Measurements from ENCODE around the gene ATP12A.

Gene ATP12A

DNA sequence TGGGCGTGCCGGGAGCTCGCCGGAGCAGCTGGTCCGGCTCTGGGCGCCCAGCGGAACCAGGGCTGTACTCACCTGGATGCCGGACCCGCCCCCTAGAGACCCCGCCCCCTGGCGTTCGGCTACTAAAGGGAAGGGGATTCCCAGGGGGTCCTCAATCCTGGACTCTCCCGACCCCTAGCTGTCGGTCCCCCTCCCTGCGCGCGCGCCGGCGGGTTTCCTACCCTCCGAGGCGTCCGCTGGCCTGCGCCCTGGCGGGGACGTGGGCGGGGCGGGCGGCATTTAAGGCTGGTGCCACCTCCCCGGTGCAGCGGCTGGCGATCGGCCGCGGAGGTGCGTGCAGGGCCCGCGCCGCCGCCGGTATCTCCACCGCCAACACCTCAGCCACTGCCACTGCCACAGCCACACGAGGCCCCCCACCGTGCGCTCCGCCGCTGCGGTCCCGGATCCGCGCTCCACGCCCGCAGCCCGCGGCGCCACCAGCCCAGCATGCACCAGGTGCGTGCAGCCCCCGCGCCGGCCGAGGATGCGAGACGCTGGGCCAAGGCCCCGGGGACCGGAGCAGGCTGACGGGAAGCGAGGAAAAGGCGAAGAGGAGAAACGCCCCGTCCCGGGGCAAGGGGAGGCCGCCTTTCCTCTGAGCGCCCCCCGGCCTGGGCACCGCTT, at the start of gene ATP12A:
Gene ATP12A, plus strand, starts transcription at position 151 of the 663 bp plus-strand sequence. Its CDS starts 336 bp downstream, at position 487.
- no peak for DNase-seq

GRCh38 chr13:24630851-24631620, 49.2 kb upstream of the ATP12A start:
- DNase-seq, result no peak

DNA sequence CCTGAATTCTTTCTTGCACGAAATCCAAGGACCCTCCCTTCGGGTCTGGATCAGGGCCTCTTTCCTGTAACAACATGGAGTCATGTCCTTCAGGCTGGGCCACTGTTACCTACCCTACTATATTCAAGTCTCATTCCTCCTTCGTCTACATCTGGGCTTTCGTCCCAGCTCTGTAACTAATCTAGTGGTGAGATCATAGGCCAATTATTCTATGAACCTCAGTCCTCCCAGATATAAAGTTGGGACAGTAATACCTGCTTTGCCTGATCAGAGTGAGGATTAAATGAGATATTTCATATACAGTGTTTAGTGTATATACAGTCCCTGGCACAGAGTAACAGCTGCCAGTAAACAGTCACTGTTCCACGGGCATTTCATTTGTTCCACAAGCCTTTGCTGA, 48.3 kb upstream of the ATP12A start:
- DNase-seq, result no peak

DNA sequence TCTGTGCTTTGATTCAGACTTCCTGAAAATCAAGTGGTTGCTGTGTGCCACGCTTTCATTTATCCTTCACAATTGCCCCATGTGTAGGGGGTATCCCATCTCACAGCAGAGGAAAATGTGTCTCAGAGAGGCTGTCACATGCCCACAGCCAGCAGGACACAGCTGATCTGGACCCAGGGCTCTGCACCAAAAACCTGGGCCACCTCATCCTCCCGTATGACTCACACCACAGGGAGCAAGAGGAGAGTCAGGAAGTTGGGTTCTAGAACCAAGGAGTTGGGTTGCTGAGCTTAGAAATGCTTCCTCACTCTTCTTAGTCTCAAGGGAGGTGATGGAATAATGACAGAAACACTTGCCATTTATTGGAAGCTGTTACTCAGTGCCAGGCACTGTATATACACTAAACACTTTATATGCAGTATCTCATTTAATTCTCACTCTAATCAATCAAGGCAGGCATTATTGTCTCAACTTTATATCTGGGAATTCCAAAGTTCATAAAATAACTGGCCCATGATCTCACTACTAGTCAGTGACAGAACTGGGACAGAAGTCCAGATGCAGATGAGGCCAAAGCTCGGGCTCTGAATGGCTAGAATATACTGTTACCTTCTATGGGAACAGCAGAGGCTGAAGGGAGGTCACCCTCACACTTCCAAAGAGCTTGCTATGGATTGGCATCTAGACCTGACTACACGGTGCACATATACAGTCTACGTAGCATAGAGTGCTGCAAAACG, 47.7 kb upstream of the ATP12A start:
- no peak for DNase-seq

- DNase-seq, result no peak
These were observed 43.4 kb upstream of the ATP12A start for GRCh38 chr13:24636776-24637175.

- no peak for DNase-seq
These were observed 42.1 kb upstream of the ATP12A start for GRCh38 chr13:24638096-24638495.

- no peak for DNase-seq
These were observed 39.5 kb upstream of the ATP12A start for GRCh38 chr13:24640752-24641151.

GRCh38 chr13:24642219-24642618, 38.0 kb upstream of the ATP12A start:
- no peak for DNase-seq

DNA sequence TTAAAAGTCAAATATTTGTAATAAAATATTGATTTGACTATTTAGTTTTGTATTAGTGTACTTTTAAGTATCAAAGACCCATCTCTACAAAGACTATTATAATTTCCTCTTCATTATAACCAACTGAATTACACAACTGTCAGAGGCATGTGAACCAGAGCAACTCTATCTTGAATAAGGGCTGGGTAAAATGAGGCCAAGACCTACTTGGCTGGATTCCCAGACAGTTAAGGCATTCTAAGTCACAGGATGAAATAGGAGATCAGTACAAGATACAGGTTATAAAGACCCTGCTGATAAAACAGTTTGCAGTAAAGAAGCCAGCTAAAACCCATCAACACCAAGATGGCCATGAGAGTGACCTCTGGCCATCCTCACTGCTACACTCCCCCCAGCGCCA, 36.2 kb upstream of the ATP12A start:
- no peak for DNase-seq

DNA sequence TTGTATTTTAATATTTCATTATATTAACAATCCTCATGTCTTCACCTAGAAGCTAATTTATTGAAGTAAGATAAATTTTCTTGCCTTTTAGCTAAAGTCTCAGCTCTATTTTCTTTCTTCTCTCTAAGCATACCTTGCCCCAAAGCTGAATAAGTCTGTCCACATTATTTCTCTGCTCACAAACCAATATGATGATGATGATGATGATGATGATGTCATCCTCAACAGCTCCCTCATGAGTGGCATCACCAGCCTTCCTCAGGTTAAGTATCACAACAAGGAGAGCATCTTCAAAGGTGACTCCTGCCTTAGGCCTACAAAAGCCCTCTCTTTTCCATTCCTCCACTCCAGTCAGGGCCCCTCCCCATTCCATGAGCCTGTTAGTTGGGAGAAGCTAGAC, 31.9 kb upstream of the ATP12A start:
- DNase-seq, result no peak

DNA sequence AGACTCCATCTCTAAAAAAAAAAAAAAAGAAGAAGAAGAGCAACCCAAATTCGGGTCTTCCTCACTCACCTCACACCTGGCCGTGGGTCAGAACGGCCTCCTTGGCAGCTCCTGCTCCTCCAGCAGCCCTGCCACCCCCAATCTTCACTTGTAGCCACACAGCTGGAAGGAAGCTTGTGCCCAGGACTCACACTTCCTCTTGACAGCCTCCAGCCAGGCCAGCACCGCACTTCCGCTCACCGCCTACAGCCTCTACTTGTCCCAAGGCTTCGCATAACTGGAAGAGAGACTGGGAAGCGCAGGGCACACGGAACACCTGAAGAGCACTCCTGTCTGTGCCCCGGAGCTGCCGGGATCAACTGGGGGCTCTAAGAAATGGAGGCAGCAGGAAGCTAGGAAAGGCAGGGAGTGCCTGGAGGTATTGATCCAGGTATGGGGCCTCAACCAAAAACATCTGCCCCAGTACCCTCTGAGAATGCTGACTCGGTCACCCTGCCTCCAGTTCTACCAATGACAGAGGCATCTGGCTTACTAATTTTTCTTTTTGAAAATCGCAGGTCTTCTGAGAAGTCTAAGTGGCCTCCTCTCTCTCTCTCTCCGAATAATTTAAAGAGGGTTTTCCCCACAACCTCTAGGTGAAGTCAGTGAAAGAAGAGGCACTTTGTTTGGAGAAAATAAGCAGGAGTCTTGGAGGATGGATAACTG, 31.1 kb upstream of the ATP12A start:
- DNase-seq, result no peak

GRCh38 chr13:24649688-24650043, 30.5 kb upstream of the ATP12A start:
- DNase-seq, result no peak

DNA sequence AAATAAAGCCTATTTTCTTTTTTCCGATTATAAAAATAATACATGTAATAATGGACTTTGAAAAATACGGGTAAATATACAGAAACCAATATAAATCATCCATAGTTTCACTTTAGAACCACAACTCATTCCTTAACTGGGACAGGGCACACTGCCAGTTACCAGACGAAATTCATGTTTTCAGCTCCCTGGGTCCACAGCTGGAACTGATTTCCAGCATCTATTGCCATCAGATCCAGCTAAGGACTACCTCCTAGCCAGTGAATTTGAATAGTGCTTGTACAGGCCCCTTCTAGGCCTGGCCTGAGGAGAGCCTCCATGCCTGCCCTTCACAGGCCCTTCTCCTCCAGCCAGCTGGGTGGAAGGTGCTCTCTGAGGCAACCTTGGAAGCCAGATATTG, 30.0 kb upstream of the ATP12A start:
- no peak for DNase-seq

DNA sequence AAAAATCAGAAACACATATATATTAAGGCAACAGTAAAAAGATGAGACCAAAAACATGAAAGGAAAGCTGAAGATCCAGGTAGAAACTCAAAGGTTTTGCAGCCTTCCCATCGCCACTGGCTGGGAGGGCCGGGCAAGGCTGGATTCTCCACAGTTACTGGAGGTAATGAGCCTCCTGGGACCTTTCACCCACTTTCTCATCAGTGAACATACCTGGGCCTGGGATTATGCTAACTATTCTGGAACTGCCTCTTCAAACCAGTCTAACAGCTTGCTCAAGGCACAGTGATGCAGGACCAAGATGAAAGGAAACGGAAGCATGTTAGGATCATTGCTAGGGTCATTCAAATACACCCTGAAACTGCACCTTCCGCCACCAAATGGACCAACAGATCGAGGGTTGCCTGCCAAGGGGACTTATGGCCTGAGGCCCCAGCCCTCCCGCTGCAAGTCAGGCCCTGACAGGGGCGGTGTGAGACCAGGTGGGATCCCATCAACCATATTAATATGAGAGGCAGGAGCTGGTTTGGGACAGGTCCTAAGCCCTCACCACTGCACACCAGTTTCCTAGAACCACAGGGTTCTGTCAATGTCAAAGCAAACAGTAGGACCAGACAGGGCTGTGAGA, 28.4 kb upstream of the ATP12A start:
- no peak for DNase-seq

- DNase-seq, result no peak
These were observed 27.8 kb upstream of the ATP12A start for GRCh38 chr13:24652359-24652758.

DNA sequence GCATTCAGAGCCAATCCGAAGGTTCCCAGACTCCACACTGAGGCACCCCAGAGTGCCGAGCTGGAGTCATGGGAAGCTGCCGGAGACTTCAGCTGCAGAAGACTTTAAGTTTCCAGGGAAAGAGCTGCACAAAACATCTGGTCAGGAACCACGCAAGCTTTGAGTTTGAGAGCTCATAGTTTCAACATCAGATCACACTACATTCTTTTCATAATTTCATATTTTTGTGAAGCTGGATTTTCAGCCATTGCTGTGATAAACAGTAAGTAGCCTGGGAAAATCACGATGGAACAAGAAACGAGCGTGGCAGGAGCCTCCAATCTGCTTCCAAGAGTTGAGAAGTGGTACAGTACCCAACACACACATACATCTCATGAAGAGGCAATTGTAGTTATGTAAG, 25.5 kb upstream of the ATP12A start:
- DNase-seq, result no peak

DNA sequence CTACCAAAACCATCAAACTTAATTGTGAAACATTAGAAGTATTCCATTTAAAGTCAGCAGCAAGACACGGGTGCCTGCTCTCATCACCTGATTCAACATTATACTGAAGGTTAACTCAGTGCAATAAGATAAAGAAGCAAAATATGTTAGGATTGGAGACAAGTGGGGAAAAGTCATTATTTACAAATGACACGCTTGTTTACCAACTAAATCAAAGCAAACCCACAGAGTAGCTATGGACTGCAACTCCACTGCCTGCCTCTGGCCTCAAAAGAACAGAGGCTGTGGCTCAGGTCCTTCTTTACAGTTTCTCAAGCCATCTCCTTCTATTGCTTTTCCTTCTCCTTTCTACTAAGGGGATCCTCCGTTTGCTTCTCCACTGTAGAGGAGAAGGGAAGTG, 21.0 kb upstream of the ATP12A start:
- no peak for DNase-seq

DNA sequence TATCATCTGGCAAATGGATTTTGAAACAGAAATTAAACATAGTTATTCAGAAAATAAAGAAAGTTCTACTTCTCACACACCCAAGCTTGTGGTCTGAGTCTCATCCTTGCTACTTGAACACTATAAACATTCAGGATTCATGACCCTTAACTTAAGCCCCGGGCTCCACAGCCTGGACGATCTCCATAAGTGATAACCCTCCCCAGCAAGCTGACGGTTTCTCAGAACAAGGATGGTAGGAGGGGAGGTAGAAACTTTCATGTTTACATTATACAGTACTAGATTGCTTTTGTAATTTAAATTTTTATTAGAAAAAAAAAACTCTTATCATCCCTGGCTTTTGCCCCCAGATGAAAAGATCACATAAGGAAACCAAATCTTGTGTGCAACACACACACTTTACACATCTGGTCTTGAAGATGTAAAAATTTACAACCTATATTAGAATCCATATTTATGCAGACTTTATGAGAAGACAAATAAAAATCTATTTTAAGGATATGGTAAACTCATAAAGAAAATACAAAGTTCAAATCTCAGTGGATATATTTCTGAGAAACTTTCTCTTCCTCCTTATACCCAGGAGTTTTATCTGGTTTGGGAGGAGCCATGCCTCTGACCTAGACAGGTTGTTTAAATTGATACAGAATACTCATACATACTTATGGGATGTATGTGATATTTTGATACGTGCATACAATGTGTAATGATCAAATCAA, 20.0 kb upstream of the ATP12A start:
- no peak for DNase-seq

GRCh38 chr13:24661713-24662112, 18.5 kb upstream of the ATP12A start:
- no peak for DNase-seq

DNA sequence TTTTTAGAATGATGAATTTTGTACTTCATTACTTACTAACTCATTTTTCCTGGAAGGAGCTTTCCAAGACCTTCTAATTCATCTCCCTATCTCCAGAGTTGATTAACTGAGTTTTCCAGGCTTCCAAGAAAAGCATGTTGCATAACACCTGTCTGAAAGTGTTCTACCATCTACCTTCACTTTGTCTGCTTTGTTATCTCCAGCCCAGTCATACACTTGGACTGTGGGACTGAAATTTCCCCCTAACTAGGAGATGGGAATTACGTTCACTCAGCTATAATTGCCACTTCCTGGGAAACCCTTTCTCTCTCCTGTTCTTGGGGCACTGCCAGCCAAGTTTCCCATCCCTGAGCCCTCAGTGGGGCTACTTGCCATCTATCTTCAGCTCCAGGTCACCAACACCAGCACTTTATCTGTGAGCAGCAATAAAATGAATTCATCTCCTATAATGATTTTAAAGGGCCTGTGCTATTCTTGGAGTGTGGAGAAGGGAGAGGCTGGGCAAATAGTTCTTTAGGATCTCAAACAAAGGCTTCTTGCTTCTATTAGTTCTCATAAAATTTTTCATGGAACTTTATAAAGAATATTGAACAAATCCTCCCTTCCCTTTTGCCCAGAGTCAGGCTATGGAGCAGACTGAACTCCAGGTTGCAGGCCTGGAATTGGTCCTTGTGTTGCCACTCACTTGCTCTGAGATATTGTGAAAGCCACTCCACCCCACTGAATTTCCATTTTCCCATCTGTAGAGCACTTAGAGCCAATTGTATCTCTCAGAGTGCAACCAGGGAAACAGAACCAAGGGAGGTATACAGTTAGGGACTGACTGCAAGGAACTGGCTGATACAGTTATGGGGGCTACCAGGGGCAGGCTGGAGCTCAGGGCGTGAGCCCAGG, 17.8 kb upstream of the ATP12A start:
- no peak for DNase-seq

- DNase-seq, result no peak
These were observed 17.2 kb upstream of the ATP12A start for GRCh38 chr13:24663089-24663395.

Data from kidney glomerular epithelial cell (primary cell).